Tibial nerve (tissue), 4 donors: ENCODE results near the gene CD93.

ENCODE experiments used
- EP300 ChIP-seq, 2 donors: sonication (generic); formaldehyde crosslinking; IDR thresholded peaks; one replicate each; pipeline ENCODE4 v1.6.1; 2017; ENCODE audit warnings: antibody characterized with exemption in 2 of 2, mild to moderate bottlenecking in 1 of 2
- POLR2A ChIP-seq, 2 donors: fragments of 450-650 bp; IDR thresholded peaks; one replicate each; pipeline ENCODE4 v1.6.1; 2017; ENCODE audit warnings: antibody characterized with exemption in 2 of 2, mild to moderate bottlenecking in 2 of 2, moderate library complexity in 2 of 2
- TF ChIP-seq, protein P1 (sequence below), 5 experiments: fragments of 200-600 bp in 3 of 5; fragments of 450-650 bp in 2 of 5; sonication (generic) in 3 of 5; IDR thresholded peaks; one replicate each; pipeline ENCODE4 v1.5.1; 2016 to 2019; ENCODE audit warnings: antibody characterized with exemption in 5 of 5, mild to moderate bottlenecking in 3 of 5, moderate library complexity in 2 of 5

DNA sequence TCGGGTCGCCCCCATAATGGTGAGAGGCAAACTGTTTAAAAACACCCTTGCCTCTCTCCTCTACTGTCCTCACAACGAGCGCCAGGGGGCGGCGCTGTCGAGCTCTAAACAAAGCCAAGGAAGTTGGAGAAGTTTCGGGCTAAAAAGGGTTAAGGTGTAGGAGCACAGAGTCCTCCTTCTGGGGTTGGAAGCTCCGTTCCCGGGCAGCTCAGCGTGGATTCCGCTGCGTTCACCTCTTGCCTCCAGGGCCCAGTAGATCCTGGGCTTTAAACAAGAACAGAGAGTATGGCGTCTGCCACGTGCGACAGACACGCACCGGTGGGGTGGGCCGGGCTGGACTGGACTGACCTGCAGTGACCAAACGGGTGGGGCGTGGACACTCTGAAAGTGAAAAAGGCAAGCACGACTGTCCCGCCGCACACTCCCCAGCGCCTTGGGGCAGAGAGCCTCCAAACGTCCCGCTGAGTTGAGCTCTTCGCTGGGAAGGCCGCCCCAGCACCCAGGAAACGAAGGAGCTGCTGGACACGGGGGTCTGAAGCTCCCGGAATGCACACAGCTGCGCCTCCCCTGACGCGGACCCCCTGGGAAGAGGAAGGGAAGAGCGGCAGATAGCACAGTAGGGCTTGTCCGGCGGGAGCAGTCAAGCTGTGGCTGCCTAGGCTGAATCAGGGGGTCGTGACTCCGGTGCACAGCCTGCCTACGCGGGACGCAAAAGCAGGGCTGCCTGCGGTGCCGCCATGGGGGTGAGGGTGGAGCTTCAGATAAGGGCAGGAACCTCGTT, 35.1 kb downstream of the CD93 start:
- TF ChIP-seq, protein P1, sequence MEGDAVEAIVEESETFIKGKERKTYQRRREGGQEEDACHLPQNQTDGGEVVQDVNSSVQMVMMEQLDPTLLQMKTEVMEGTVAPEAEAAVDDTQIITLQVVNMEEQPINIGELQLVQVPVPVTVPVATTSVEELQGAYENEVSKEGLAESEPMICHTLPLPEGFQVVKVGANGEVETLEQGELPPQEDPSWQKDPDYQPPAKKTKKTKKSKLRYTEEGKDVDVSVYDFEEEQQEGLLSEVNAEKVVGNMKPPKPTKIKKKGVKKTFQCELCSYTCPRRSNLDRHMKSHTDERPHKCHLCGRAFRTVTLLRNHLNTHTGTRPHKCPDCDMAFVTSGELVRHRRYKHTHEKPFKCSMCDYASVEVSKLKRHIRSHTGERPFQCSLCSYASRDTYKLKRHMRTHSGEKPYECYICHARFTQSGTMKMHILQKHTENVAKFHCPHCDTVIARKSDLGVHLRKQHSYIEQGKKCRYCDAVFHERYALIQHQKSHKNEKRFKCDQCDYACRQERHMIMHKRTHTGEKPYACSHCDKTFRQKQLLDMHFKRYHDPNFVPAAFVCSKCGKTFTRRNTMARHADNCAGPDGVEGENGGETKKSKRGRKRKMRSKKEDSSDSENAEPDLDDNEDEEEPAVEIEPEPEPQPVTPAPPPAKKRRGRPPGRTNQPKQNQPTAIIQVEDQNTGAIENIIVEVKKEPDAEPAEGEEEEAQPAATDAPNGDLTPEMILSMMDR (IDR thresholded peaks at IDR 0.05) = peak; percentile 39 to 87 (median 68)
- TF ChIP-seq EP300 (IDR thresholded peaks at IDR 0.05) (peak in 1 of 2 donors; percentile 46), POLR2A (IDR thresholded peaks at IDR 0.05) (peak; percentile 13 to 19)
